GM18498 (cell line): ENCODE results near the gene STX16.
"Not testable (repeated sequence)": the region's sequence is repeated elsewhere in the genome, so short reads cannot be mapped to it uniquely, and the experiment has no call there.

Source experiments
- ATAC-seq: cut with Tn5 transposase; IDR thresholded peaks from one replicate; pipeline ENCODE4 v1.9.1; 2021; ENCODE audit warnings: mild to moderate bottlenecking, moderate library complexity; ENCODE audit not compliant: unreplicated experiment

The STX16 gene

DNA sequence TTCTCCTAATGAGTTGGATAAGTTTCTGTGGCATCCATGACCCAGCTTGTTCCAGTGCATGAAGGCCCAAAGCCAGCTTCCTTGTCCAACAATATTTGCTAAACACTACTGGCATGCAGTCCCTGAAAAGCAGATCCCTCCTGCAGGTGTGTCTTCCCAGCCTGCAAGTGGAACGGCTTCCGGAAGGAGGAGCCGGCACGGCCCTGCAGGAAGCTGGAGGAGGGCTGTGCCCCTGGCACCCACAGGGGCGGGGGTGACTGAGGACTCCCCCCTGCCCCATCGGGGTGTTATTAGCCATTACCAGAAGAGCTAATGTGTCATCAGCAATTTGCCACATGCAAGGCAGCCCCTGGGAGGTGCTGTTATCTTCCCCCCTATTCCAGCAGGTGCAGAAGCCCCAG lies 68.9 kb downstream of the STX16 start:
- no peak for ATAC-seq

DNA sequence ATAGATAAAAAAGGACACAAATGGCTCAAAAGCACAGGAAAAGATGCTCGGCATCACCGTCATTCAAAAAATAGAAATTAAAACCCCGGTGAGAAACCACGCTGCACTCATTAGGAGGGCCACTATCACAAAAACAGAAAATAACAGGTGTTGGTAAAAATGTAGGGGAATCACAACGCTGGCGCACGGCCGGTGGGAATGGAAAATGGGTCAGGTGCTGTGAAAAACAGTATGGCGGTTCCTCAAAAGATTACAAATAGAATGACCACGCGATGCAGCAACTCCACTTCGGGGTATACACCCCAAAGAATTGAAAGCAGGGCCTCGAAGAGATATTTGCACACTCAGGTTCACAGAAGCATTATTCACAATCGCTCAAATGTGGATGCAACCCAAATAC lies 69.8 kb downstream of the STX16 start:
- no peak for ATAC-seq

GRCh38 chr20:58721951-58722778 lies 71.1 kb downstream of the STX16 start:
- ATAC-seq: no peak

- ATAC-seq: no peak
Observed at GRCh38 chr20:58722877-58723627, 72.0 kb downstream of the STX16 start.

DNA sequence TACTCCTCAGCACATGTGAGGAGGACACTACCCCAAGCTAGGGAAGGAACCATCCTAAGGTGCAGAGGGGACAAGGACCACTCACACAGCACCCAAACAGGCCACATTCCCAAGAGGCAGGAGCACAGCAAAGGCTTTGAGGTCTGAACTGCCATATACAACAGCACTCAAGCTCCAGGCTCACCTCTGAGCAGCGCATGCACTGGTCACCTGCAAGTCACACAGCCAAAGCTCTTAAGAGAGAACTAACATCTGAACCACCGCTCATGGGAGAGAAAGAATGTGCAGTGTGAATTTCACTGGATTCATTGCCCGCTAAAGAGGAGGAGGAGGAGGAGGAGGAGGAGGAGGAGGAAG lies 72.5 kb downstream of the STX16 start:
- no peak for ATAC-seq

- ATAC-seq: not testable (repeated sequence)
Observed at GRCh38 chr20:58726156-58726555, 75.1 kb downstream of the STX16 start.
